GM13976 (cell line): ENCODE results near the gene SPATA20.

Experiments
- DNase-seq: peaks from one replicate; pipeline ENCODE4 v3.0.0; 2012; ENCODE audit warnings: low spot score
- in situ Hi-C: fragments of 300-500 bp; cut with MboI; formaldehyde crosslinking; loops from one replicate; pipeline ENCODE4 v1.12.0; 2022; ENCODE audit warnings: low sequenced_read_pairs, mixed read lengths, inconsistent platforms; ENCODE audit not compliant: unreplicated experiment
- TF ChIP-seq, protein P1 (sequence below): IDR thresholded peaks from 2 replicates; pipeline ENCODE4 v1.5.1; 2012; ENCODE audit warnings: borderline replicate concordance, mild to moderate bottlenecking; ENCODE audit not compliant: insufficient read depth; ENCODE audit errors: extremely low read depth, missing control alignments, control extremely low read depth

The SPATA20 gene

GRCh38 chr17:50590946-50591737 is 44.2 kb downstream of the SPATA20 start:
- TF ChIP-seq, protein P1, sequence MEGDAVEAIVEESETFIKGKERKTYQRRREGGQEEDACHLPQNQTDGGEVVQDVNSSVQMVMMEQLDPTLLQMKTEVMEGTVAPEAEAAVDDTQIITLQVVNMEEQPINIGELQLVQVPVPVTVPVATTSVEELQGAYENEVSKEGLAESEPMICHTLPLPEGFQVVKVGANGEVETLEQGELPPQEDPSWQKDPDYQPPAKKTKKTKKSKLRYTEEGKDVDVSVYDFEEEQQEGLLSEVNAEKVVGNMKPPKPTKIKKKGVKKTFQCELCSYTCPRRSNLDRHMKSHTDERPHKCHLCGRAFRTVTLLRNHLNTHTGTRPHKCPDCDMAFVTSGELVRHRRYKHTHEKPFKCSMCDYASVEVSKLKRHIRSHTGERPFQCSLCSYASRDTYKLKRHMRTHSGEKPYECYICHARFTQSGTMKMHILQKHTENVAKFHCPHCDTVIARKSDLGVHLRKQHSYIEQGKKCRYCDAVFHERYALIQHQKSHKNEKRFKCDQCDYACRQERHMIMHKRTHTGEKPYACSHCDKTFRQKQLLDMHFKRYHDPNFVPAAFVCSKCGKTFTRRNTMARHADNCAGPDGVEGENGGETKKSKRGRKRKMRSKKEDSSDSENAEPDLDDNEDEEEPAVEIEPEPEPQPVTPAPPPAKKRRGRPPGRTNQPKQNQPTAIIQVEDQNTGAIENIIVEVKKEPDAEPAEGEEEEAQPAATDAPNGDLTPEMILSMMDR: no peak
- in situ Hi-C loops: no loop called here
- DNase-seq: no peak

GRCh38 chr17:50593321-50593720 is 46.3 kb downstream of the SPATA20 start:
- in situ Hi-C loops: no loop called here
- DNase-seq: no peak
- TF ChIP-seq, protein P1: no peak

DNA sequence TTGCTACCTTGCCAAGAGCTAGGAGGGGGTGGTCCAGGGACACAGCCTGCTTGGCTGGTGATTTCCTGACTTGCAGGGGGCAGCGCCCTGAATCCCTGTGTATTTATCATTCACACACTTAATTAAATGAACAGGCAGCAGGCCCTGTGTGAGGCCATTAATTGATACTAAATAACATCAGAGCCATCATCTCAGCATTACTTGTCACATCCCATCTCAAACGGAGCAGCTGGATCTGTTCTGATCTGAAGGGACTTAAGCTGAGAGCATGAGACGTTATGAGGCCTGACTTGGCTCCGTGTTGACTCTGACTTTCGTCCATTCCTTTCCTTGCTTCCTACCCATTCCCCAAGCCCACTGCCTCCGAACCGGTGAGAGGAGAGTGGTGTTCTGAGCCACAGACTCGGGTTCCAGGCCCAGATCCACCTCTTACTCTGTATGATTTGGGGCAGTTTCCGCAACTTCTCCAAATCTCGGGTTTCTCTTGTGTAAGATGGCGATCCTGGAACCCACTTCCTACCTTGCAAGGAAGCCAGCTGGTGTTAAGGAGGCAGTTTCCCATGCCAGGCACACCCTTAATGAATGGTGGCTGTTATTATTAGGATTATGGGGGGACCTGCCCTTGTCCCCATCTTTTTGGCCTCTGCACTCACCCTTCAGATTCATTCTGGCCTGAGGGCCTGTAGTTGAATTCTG is 47.3 kb downstream of the SPATA20 start:
- TF ChIP-seq, protein P1: no peak
- in situ Hi-C loops: no loop called here
- DNase-seq: no peak

- no peak for DNase-seq
- TF ChIP-seq, protein P1: no peak
- in situ Hi-C loops: no loop called here
Measured at GRCh38 chr17:50594892-50595291, 47.9 kb downstream of the SPATA20 start.

GRCh38 chr17:50596191-50597037 is 49.4 kb downstream of the SPATA20 start:
- no peak for DNase-seq
- in situ Hi-C loops: no loop called here
- TF ChIP-seq, protein P1: no peak

GRCh38 chr17:50598487-50598886 is 51.5 kb downstream of the SPATA20 start:
- TF ChIP-seq, protein P1: no peak
- no peak for DNase-seq
- in situ Hi-C loops: no loop called here
